Measurements from ENCODE around the gene RIT2.

DNA sequence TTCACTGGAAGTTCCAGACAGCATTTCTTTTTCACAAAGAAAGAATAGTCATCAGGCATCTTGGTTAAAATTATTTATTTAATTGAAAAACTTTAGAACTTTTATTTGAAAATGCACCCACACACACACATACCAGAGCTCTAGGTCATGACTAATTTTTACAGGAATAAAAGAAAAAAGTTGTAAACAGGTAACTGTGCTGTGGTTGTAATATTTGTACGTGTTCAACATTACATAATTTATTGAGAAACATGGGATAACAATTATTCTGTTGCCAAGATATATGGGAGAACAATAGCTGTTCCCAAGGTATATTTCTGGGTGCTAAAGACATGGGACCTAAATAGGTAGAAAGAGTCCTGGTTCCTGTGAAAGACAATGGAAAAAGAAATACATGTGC is 104.9 kb downstream of the RIT2 start:
- no peak for TF ChIP-seq FOXM1 (IDR thresholded peaks at IDR 0.05; ENCODE audit: borderline replicate concordance, low read depth)
- no peak for TF ChIP-seq YY1 (IDR thresholded peaks at IDR 0.05; ENCODE audit: low read depth)
- TF ChIP-seq EP300 (IDR thresholded peaks at IDR 0.05; ENCODE audit: borderline replicate concordance): no peak
- no peak for TF ChIP-seq MAX (IDR thresholded peaks at IDR 0.05)
- no peak for TF ChIP-seq TEAD4 (IDR thresholded peaks at IDR 0.05)
